CD8-positive, alpha-beta memory T cell (primary cell): ENCODE data around the gene GRIN2C. TPM values are rescaled to one million over a fixed set of nuclear protein-coding genes. Genes with fewer than 3 reads are reported as not detected.

ENCODE experiments used
- CTCF ChIA-PET: fragments of 350-600 bp; sonication (Branson Sonifier 250); formaldehyde crosslinking; loops from one replicate; lab custom pipeline; 2021; ENCODE audit warnings: antibody characterized with exemption; lab: Charles Lee
- POLR2A ChIA-PET: fragments of 350-600 bp; sonication (Branson Sonifier 250); formaldehyde crosslinking; loops from one replicate; lab custom pipeline; 2021; ENCODE audit warnings: antibody characterized with exemption; lab: Charles Lee
- DNase-seq, 5 donors: peaks; one replicate each; pipeline versions ENCODE4 v3.0.0 to v3.0.0-alpha.2; 2020 to 2022; ENCODE audit warnings: mixed read lengths in 1 of 5
- H3K27ac ChIP-seq: one replicate; pipeline ENCODE4 v1.7.0; 2013; ENCODE audit warnings: low read depth, mild to moderate bottlenecking, low read length, moderate library complexity
- H3K27me3 ChIP-seq: 2 replicates; pipeline ENCODE4 v1.7.0; 2013; ENCODE audit warnings: low read length, mild to moderate bottlenecking; ENCODE audit not compliant: insufficient read depth, poor library complexity, severe bottlenecking
- H3K36me3 ChIP-seq: 2 replicates; pipeline ENCODE4 v1.7.0; 2013; ENCODE audit warnings: mild to moderate bottlenecking, low read length, moderate library complexity; ENCODE audit not compliant: insufficient read depth
- H3K4me1 ChIP-seq: 2 replicates; pipeline ENCODE4 v1.7.0; 2013; ENCODE audit warnings: mild to moderate bottlenecking, low read length, moderate library complexity; ENCODE audit not compliant: insufficient read depth
- H3K4me3 ChIP-seq: 2 replicates; pipeline ENCODE4 v1.7.0; 2013; ENCODE audit warnings: mild to moderate bottlenecking, low read length
- H3K9me3 ChIP-seq: 2 replicates; pipeline ENCODE4 v1.7.0; 2013; ENCODE audit warnings: mild to moderate bottlenecking, low read length
- H3K27ac Mint-ChIP-seq, 8 donors: one replicate each; pipeline ENCODE4 v1.8.0; 2020 to 2021; ENCODE audit warnings: mixed read lengths in 8 of 8, mild to moderate bottlenecking in 6 of 8, inconsistent platforms in 3 of 8, moderate library complexity in 3 of 8
- H3K27me3 Mint-ChIP-seq, 2 donors: one replicate each; pipeline ENCODE4 v1.8.0; 2020 to 2021; ENCODE audit warnings: mixed read lengths in 2 of 2, mild to moderate bottlenecking in 1 of 2, moderate library complexity in 1 of 2
- H3K36me3 Mint-ChIP-seq, 3 donors: one replicate each; pipeline ENCODE4 v1.8.0; 2020 to 2021; ENCODE audit warnings: mixed read lengths in 3 of 3, inconsistent platforms in 1 of 3, mild to moderate bottlenecking in 1 of 3
- H3K4me1 Mint-ChIP-seq, 3 donors: one replicate each; pipeline ENCODE4 v1.8.0; 2020 to 2021; ENCODE audit warnings: mixed read lengths in 3 of 3, inconsistent platforms in 1 of 3, mild to moderate bottlenecking in 1 of 3
- H3K4me3 Mint-ChIP-seq, 7 donors: one replicate each; pipeline ENCODE4 v1.8.0; 2020 to 2021; ENCODE audit warnings: mixed read lengths in 7 of 7, mild to moderate bottlenecking in 6 of 7, moderate library complexity in 4 of 7, inconsistent platforms in 2 of 7
- H3K9me3 Mint-ChIP-seq, 5 donors: one replicate each; pipeline ENCODE4 v1.8.0; 2020 to 2022; ENCODE audit warnings: mixed read lengths in 5 of 5, mild to moderate bottlenecking in 3 of 5, moderate library complexity in 2 of 5, inconsistent platforms in 1 of 5
- polyA plus RNA-seq: library from polyadenylated mRNA; unstranded; fragments of 300-500 nt; fragmentation: Illumina TruSeq; gene quantifications from one replicate; pipeline ENCODE4 v1.2.3, GENCODE V29; 2021
- total RNA-seq, 2 experiments: library from RNA; stranded (reverse); gene quantifications; one replicate each; pipeline ENCODE4 v1.2.3, GENCODE V29; 2021

GRIN2C gene
- total and polyA plus RNA-seq, 3 experiments from 2014 or later: not detected

DNA sequence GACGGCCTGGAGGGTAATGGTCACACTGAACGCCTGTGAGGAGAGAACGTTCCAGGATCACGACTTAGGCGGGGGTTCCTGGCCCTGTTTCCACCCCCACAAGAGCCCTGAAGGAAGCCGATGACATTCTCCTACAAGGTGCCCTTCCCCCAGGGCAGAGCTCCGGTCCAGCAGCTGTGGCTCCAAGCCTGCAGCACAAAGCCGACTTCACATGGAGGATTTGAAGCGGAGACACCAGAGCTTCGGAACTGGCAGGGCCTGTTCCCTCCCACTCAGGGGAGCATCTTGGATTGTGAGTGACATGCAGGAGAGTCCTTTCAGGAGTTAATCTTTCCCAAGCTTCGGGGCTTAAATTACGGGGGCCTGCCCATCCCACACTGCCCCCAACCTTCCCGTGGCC is 28.8 kb upstream of the GRIN2C start:
- CTCF ChIA-PET: interaction anchor here (1.3 kb wide), 1 partner anchor 15 kb away, joined by 4 read pairs; no protein-coding TSS in a partner anchor
- H3K4me3 Mint-ChIP-seq: no peak overlapping the region

DNA sequence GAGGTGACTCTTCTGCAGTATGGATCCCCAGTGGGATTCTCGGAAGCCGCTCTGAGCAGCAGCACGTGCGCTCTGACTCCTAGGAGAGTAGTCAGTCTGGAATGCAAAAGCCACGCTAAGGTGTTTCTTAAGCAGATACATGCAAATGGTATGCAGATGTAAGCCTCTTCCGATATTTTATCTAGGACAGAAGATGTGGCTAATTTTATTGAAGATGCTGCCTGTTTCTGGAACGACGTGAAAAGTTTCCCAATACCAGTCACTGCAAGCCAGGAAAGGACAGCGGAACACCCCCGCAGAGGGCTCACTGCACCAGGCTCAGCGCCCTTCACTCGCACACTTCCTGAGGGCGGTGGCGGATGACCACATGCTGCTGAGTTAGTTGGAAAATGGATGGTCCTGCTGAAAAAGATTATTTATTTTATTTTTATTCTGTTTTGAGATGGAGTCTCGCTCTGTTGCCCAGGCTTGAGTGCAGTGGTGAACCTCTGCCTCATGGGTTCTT is 23.6 kb upstream of the GRIN2C start:
- H3K9me3 Mint-ChIP-seq: peaks cover 0 to 2% (median 0%) of the 10 kb centered on the region in 5 donors
- no peak for DNase-seq
- H3K27me3 Mint-ChIP-seq: peaks cover 12 to 36% of the 10 kb centered on the region in 2 donors
- ChIA-PET POLR2A (no interaction called here), CTCF (no interaction called here)
- no peak overlapping the region for H3K4me3 Mint-ChIP-seq
- Histone ChIP-seq H3K27ac (no peak overlapping the region), H3K36me3 (no peaks in the 10 kb centered on the region), H3K4me1 (no peaks in the 10 kb centered on the region), H3K4me3 (no peak overlapping the region), H3K27me3 (no peaks in the 10 kb centered on the region), H3K9me3 (no peaks in the 10 kb centered on the region)
- no peak overlapping the region for H3K27ac Mint-ChIP-seq
- no peaks in the 10 kb centered on the region for H3K4me1 Mint-ChIP-seq
- H3K36me3 Mint-ChIP-seq: peaks cover 0 to 3% (median 0%) of the 10 kb centered on the region in 3 donors

More for the DNA sequence above, 28.8 kb upstream of the GRIN2C start:
- no peak overlapping the region for H3K4me3 ChIP-seq
- peaks cover 13% of the 10 kb centered on the region for H3K27me3 ChIP-seq
- no peak overlapping the region for H3K27ac Mint-ChIP-seq
- no peaks in the 10 kb centered on the region for H3K36me3 ChIP-seq
- no peaks in the 10 kb centered on the region for H3K9me3 ChIP-seq
- peaks cover 0 to 3% (median 0%) of the 10 kb centered on the region in 3 donors for H3K36me3 Mint-ChIP-seq
- H3K4me1 ChIP-seq: no peaks in the 10 kb centered on the region
- peaks cover 22 to 42% of the 10 kb centered on the region in 2 donors for H3K27me3 Mint-ChIP-seq
- no peak overlapping the region for H3K27ac ChIP-seq
- H3K9me3 Mint-ChIP-seq: peaks cover 0 to 2% (median 0%) of the 10 kb centered on the region in 5 donors
- POLR2A ChIA-PET: no interaction called here
- no peak for DNase-seq
- peaks cover 0 to 3% (median 0%) of the 10 kb centered on the region in 3 donors for H3K4me1 Mint-ChIP-seq

DNA sequence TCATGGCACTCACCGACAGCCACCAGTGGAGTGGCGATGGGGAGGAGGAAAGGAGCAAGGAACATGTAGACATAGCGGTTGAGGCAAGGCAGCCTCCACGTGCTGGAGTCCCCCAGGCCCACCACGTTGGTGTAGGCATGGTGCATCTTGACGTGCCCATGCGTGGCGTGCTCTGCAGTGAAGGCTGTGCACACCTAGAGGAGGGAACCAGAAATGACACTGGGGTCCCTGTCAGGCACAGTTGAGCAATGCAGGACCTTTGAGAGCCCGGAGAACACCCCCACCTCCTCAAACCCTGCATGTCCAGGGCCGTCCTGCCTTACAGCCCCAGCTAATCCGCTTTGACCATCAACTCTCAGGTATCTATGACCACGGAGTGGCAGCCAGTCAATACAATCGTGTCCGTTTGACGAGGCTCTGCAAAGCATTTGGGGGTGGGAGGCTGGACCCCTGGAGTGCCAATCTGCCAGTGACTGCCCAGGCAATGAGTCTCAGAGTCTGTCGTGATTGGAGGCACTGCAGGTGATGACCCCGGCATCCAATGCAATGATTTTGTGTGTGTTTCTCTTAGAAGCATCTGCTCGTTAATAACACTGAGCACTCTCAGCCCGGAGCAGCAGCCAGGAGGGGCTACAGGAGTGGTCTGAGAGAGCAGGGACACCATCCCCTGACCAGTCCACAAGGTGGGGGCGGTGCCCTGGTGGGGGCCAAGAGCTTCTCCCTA is 23.0 kb upstream of the GRIN2C start:
- no peak overlapping the region for H3K27ac Mint-ChIP-seq
- Histone ChIP-seq H3K27ac (no peak overlapping the region), H3K9me3 (no peaks in the 10 kb centered on the region), H3K4me1 (no peaks in the 10 kb centered on the region), H3K27me3 (no peaks in the 10 kb centered on the region), H3K4me3 (no peak overlapping the region), H3K36me3 (no peaks in the 10 kb centered on the region)
- peak in 1 of 5 donors; percentile 31 for DNase-seq
- ChIA-PET POLR2A (no interaction called here), CTCF (no interaction called here)
- H3K27me3 Mint-ChIP-seq: peaks cover 12 to 36% of the 10 kb centered on the region in 2 donors
- H3K4me1 Mint-ChIP-seq: no peaks in the 10 kb centered on the region
- H3K4me3 Mint-ChIP-seq: no peak overlapping the region
- peaks cover 0 to 3% (median 0%) of the 10 kb centered on the region in 3 donors for H3K36me3 Mint-ChIP-seq
- peaks cover 0 to 2% (median 0%) of the 10 kb centered on the region in 5 donors for H3K9me3 Mint-ChIP-seq

DNA sequence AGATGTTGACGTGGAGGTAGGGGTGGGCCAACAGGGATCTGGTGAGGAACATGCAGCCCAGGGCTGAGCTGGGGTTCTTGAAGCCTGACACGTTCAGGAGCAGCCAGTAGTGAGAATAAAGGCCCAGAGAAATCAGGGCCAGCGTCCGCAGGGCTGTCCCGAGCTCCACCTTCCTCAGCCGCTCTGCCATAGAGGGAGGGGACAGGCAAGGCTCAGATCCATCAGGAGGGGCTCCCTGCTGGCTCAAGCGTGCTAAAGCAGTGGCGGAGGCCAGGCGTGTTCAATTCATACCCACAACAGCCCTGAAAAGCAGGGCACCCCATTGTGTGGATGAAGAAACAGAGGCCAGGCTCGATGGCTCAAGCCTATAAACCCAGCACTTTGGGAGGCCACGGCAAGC is 21.4 kb upstream of the GRIN2C start:
- no peak for DNase-seq
- H3K36me3 Mint-ChIP-seq: no peaks in the 10 kb centered on the region
- H3K27ac ChIP-seq: no peak overlapping the region
- H3K27ac Mint-ChIP-seq: no peak overlapping the region
- no peak overlapping the region for H3K4me3 Mint-ChIP-seq
- H3K36me3 ChIP-seq: no peaks in the 10 kb centered on the region
- CTCF ChIA-PET: no interaction called here
- no peaks in the 10 kb centered on the region for H3K27me3 ChIP-seq
- peaks cover 10 to 27% of the 10 kb centered on the region in 2 donors for H3K27me3 Mint-ChIP-seq
- H3K4me3 ChIP-seq: no peak overlapping the region
- POLR2A ChIA-PET: no interaction called here
- H3K9me3 ChIP-seq: no peaks in the 10 kb centered on the region
- no peaks in the 10 kb centered on the region for H3K4me1 Mint-ChIP-seq
- H3K4me1 ChIP-seq: no peaks in the 10 kb centered on the region
- peaks cover 0 to 2% (median 0%) of the 10 kb centered on the region in 5 donors for H3K9me3 Mint-ChIP-seq

DNA sequence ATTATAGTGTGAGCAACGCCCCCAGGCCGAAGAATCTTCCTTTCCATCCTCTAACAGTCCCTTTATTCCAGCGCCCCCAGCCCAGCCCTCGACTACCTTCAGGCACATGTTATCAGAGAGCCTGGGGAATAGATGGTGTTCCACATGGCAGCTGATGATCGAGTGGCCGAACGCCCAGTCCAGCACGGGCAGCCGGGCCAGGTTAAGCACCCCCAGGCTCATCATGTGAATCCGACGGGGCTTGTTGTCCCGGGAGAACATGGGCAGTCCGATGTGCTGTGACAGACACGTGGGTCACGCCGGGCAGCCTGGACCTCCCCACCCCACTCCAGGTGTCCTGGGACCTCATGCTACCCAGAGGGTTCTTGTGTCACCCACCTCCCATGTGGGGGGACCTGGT is 19.6 kb upstream of the GRIN2C start:
- H3K36me3 ChIP-seq: no peaks in the 10 kb centered on the region
- no peak overlapping the region for H3K27ac ChIP-seq
- Mint-ChIP-seq H3K4me3 (no peak overlapping the region), H3K36me3 (no peaks in the 10 kb centered on the region), H3K9me3 (peaks cover 0 to 2% (median 0%) of the 10 kb centered on the region in 5 donors), H3K27ac (no peak overlapping the region), H3K27me3 (peaks cover 7 to 15% of the 10 kb centered on the region in 2 donors), H3K4me1 (no peaks in the 10 kb centered on the region)
- H3K4me3 ChIP-seq: no peak overlapping the region
- H3K9me3 ChIP-seq: no peaks in the 10 kb centered on the region
- H3K27me3 ChIP-seq: no peaks in the 10 kb centered on the region
- ChIA-PET POLR2A (interaction anchor here (0.7 kb wide), 1 partner anchor 381 kb away, joined by 5 read pairs; no protein-coding TSS in a partner anchor), CTCF (no interaction called here)
- no peaks in the 10 kb centered on the region for H3K4me1 ChIP-seq
- DNase-seq: no peak

DNA sequence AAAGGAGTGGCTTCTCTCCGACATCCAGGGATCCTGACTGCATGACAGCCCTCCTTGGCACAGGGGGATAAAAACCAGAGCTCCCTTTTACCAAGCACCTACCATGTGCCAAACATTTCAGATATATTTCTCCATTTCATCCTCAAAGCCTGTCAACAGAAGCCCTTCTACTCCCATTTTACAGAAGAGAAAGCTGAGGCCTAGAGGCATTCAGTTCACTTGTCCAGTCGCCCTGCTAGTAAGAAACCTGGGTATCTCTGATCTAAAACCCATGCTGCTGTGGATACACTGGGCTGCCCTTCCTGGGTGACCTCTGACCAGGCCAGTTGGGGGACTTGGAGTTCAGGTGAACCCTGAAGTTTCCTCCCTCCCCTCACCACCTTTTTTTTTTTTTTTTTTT is 19.0 kb upstream of the GRIN2C start:
- Histone ChIP-seq H3K36me3 (no peaks in the 10 kb centered on the region), H3K9me3 (no peaks in the 10 kb centered on the region), H3K27me3 (no peaks in the 10 kb centered on the region), H3K4me1 (no peaks in the 10 kb centered on the region), H3K4me3 (no peak overlapping the region), H3K27ac (no peak overlapping the region)
- no peak overlapping the region for H3K4me3 Mint-ChIP-seq
- POLR2A ChIA-PET: interaction anchor here (0.7 kb wide), 1 partner anchor 382 kb away, joined by 5 read pairs; no protein-coding TSS in a partner anchor
- H3K9me3 Mint-ChIP-seq: peaks cover 0 to 2% (median 0%) of the 10 kb centered on the region in 5 donors
- peak overlapping the region in 2 of 8 donors; percentile 35 to 54 for H3K27ac Mint-ChIP-seq
- peaks cover 4 to 10% of the 10 kb centered on the region in 2 donors for H3K27me3 Mint-ChIP-seq
- peaks cover 4% of the 10 kb centered on the region in 3 donors for H3K4me1 Mint-ChIP-seq
- H3K36me3 Mint-ChIP-seq: no peaks in the 10 kb centered on the region
- CTCF ChIA-PET: interaction anchor here (1.2 kb wide), 1 partner anchor 10 kb away, joined by 4 read pairs; no protein-coding TSS in a partner anchor
- no peak for DNase-seq

DNA sequence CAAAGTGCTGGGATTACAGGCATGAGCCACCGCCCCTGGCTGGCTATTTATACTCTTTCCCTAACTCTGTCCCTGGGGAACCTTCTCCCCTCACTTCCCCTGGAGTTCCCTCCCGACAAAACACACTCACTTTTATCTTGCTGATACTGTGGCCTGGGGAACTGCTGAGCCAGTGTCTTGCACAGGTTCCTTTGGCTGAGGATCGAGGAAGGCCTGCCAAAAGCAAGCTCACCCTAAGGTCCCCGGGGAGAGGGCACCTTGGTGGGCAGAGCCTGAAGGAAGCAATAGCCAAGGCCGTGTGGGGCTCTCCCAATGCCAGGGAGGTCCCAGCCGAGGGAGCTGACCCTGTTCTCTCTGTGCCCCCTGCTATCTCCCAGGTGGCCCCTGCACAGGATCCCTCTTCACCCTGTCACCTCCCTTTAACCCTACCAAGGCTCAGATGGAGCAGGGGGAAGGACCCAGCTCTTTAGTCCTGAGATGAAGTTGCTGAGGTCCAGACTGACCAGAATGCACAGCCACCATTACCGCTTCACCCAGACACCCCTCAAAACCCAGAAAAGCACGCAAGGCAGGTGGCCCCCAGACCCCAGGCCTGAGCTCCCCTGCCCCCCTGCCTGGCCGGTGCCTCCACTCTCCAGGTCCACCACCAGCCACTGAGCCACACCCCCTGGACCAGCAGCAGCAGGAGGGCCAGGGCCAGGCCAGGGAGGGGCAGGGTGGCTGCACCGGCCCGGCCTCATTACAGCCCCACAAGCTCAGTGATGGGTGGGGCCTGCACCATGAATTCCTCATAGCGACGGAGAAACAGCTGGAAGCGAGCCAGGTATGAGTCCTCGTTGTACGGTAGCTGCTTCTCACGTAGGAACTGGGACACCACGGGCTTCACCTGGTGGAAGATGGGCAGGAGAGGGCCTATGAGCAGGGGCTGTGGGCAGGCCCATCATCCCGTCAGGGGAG is 18.2 kb upstream of the GRIN2C start:
- Mint-ChIP-seq H3K4me3 (peak overlapping the region in 1 of 7 donors; percentile 32), H3K27ac (no peak overlapping the region), H3K4me1 (peaks cover 5 to 9% (median 8%) of the 10 kb centered on the region in 3 donors), H3K9me3 (no peaks in the 10 kb centered on the region), H3K36me3 (peaks cover 0 to 2% (median 0%) of the 10 kb centered on the region in 3 donors), H3K27me3 (peaks cover 4 to 6% of the 10 kb centered on the region in 2 donors)
- Histone ChIP-seq H3K4me1 (no peaks in the 10 kb centered on the region), H3K36me3 (no peaks in the 10 kb centered on the region), H3K4me3 (no peak overlapping the region), H3K27me3 (no peaks in the 10 kb centered on the region), H3K9me3 (no peaks in the 10 kb centered on the region), H3K27ac (peak overlapping the region; percentile 38)
- ChIA-PET CTCF (interaction anchor here (1.2 kb wide), 1 partner anchor 9 kb away, joined by 4 read pairs; no protein-coding TSS in a partner anchor), POLR2A (no interaction called here)
- DNase-seq: no peak
